Ascending aorta (tissue), 2 donors: ENCODE measurements around the gene SNX25. TPM values are rescaled to one million over a fixed set of nuclear protein-coding genes. Genes with fewer than 3 reads are reported as not detected.
"Not testable (repeated sequence)": the region's sequence is repeated elsewhere in the genome, so short reads cannot be mapped to it uniquely, and the experiment has no call there.

Experiments
- DNase-seq, 2 donors: peaks; one replicate each; pipeline ENCODE4 v3.0.0-alpha.2; 2019; ENCODE audit warnings: low spot score in 2 of 2
- H3K27ac ChIP-seq, 2 donors: fragments of 200-600 bp; sonication (generic); one replicate each; pipeline ENCODE4 v1.5.1; 2016 to 2017; ENCODE audit warnings: mild to moderate bottlenecking in 1 of 2
- H3K27me3 ChIP-seq: fragments of 200-600 bp; sonication (generic); one replicate; pipeline ENCODE4 v1.5.1; 2017
- H3K36me3 ChIP-seq, 2 donors: fragments of 200-600 bp; sonication (generic); one replicate each; pipeline ENCODE4 v1.5.1; 2016
- H3K4me1 ChIP-seq, 2 donors: fragments of 200-600 bp; sonication (generic); one replicate each; pipeline ENCODE4 v1.5.1; 2016 to 2017; ENCODE audit warnings: mild to moderate bottlenecking in 1 of 2
- H3K4me3 ChIP-seq, 2 donors: fragments of 200-600 bp; sonication (generic); one replicate each; pipeline ENCODE4 v1.5.1; 2016 to 2017; ENCODE audit warnings: mild to moderate bottlenecking in 1 of 2
- H3K9me3 ChIP-seq, 2 donors: fragments of 200-600 bp; sonication (generic); one replicate each; pipeline ENCODE4 v1.5.1; 2016
- CTCF ChIP-seq, 3 experiments: fragments of 200-600 bp in 2 of 3; fragments of 450-650 bp in 1 of 3; sonication (generic) in 2 of 3; IDR thresholded peaks; one replicate each; pipeline ENCODE4 v1.5.1; 2016 to 2019; ENCODE audit warnings: antibody characterized with exemption in 3 of 3, mild to moderate bottlenecking in 1 of 3, moderate library complexity in 1 of 3
- intact Hi-C: fragments of 100-400 bp; cut with DNase I; formaldehyde crosslinking; loops from one replicate; pipeline ENCODE4 v1.15.1; 2023
- total RNA-seq: library from RNA; depleted of rRNA; stranded (reverse); fragments of >200 nt; gene quantifications from one replicate; pipeline ENCODE4 v1.1.0, GENCODE V29; 2016

The SNX25 gene
- total RNA-seq, 1 donor from 2014 or later = 18.7 TPM

GRCh38 chr4:185237175-185237574 is 27.8 kb downstream of the SNX25 start:
- Histone ChIP-seq H3K9me3 (no peaks in the 10 kb centered on the region), H3K27me3 (no peaks in the 10 kb centered on the region), H3K27ac (peak overlapping the region in 1 of 2 donors; percentile 3), H3K36me3 (no peaks in the 10 kb centered on the region), H3K4me3 (peak overlapping the region in 1 of 2 donors; percentile 30), H3K4me1 (peaks cover 0 to 23% of the 10 kb centered on the region in 2 donors)
- no peak for DNase-seq
- TF ChIP-seq CTCF (IDR thresholded peaks at IDR 0.05) = no peak
- intact Hi-C loops = no loop called here

- Histone ChIP-seq H3K9me3 (no peaks in the 10 kb centered on the region), H3K4me1 (peaks cover 0 to 24% of the 10 kb centered on the region in 2 donors), H3K27me3 (no peaks in the 10 kb centered on the region), H3K4me3 (no peak overlapping the region), H3K27ac (no peak overlapping the region), H3K36me3 (no peaks in the 10 kb centered on the region)
- intact Hi-C loops = no loop called here
- no peak for DNase-seq
- no peak for TF ChIP-seq CTCF (IDR thresholded peaks at IDR 0.05)
These were observed 28.9 kb downstream of the SNX25 start for GRCh38 chr4:185238215-185238681.

GRCh38 chr4:185238750-185239149 is 29.4 kb downstream of the SNX25 start:
- Histone ChIP-seq H3K36me3 (no peaks in the 10 kb centered on the region), H3K27ac (no peak overlapping the region), H3K9me3 (no peaks in the 10 kb centered on the region), H3K27me3 (no peaks in the 10 kb centered on the region), H3K4me1 (peaks cover 0 to 24% of the 10 kb centered on the region in 2 donors), H3K4me3 (no peak overlapping the region)
- intact Hi-C loops = no loop called here
- no peak for DNase-seq
- TF ChIP-seq CTCF (IDR thresholded peaks at IDR 0.05) = no peak

- H3K27ac ChIP-seq, H3K9me3 ChIP-seq, DNase-seq, H3K27me3 ChIP-seq, intact Hi-C loops, H3K4me3 ChIP-seq, H3K36me3 ChIP-seq: not testable (repeated sequence)
- H3K4me1 ChIP-seq = peaks cover 3 to 29% of the 10 kb centered on the region in 2 donors
These were observed 31.1 kb downstream of the SNX25 start for GRCh38 chr4:185240486-185240885.

- intact Hi-C loops = no loop called here
- H3K36me3 ChIP-seq = no peaks in the 10 kb centered on the region
- TF ChIP-seq CTCF (IDR thresholded peaks at IDR 0.05) = no peak
These were observed 33.5 kb downstream of the SNX25 start for GRCh38 chr4:185242749-185243533.

GRCh38 chr4:185243879-185244278 is 34.5 kb downstream of the SNX25 start:
- peak overlapping the region in 1 of 2 donors; percentile 53 for H3K27ac ChIP-seq
- intact Hi-C loops = no loop called here
- H3K27me3 ChIP-seq = no peaks in the 10 kb centered on the region
- no peak for TF ChIP-seq CTCF (IDR thresholded peaks at IDR 0.05)
- no peaks in the 10 kb centered on the region for H3K36me3 ChIP-seq
- no peak for DNase-seq
- H3K4me1 ChIP-seq = peaks cover 6 to 23% of the 10 kb centered on the region in 2 donors
- no peak overlapping the region for H3K4me3 ChIP-seq
- no peaks in the 10 kb centered on the region for H3K9me3 ChIP-seq

More at GRCh38 chr4:185242749-185243533, 33.5 kb downstream of the SNX25 start:
- H3K9me3 ChIP-seq = no peaks in the 10 kb centered on the region
- H3K27ac ChIP-seq = peak overlapping the region; percentile 53 to 65
- DNase-seq = no peak
- no peaks in the 10 kb centered on the region for H3K27me3 ChIP-seq
- peaks cover 6 to 23% of the 10 kb centered on the region in 2 donors for H3K4me1 ChIP-seq
- H3K4me3 ChIP-seq = no peak overlapping the region
